Stomach (tissue), 9 donors: Measurements from ENCODE around the gene BCL11B. TPM values are rescaled to one million over a fixed set of nuclear protein-coding genes. Genes with fewer than 3 reads are reported as not detected.

Experiments used
- DNase-seq, 2 donors: peaks; one replicate each; pipeline versions ENCODE4 v3.0.0 to v3.0.0-alpha.2; 2013 to 2019
- H3K27ac ChIP-seq, 5 donors: fragments of 200-600 bp in 4 of 5; sonication (generic) in 4 of 5; one replicate each; pipeline ENCODE4 v1.5.1; 2013 to 2019; ENCODE audit warnings: mild to moderate bottlenecking in 1 of 5, moderate library complexity in 1 of 5
- H3K27me3 ChIP-seq, 3 donors: fragments of 200-600 bp; sonication (generic); one replicate each; pipeline ENCODE4 v1.5.1; 2017 to 2019; ENCODE audit warnings: mixed run types in 1 of 3
- H3K36me3 ChIP-seq, 4 donors: fragments of 200-600 bp; sonication (generic); 1 replicate in 3 of 4; 2 replicates in 1 of 4; pipeline ENCODE4 v1.5.1; 2016 to 2019
- H3K4me1 ChIP-seq, 4 donors: fragments of 200-600 bp; sonication (generic); one replicate each; pipeline ENCODE4 v1.5.1; 2016 to 2019
- H3K4me3 ChIP-seq, 4 donors: fragments of 200-600 bp; sonication (generic) in 3 of 4; one replicate each; pipeline ENCODE4 v1.5.1; 2016 to 2019; ENCODE audit warnings: mild to moderate bottlenecking in 1 of 4
- H3K9me3 ChIP-seq, 4 donors: fragments of 200-600 bp; sonication (generic); one replicate each; pipeline ENCODE4 v1.5.1; 2016 to 2019
- CTCF ChIP-seq, 7 experiments: fragments of 450-650 bp in 4 of 7; fragments of 200-600 bp in 3 of 7; sonication (generic) in 3 of 7; IDR thresholded peaks; one replicate each; pipeline ENCODE4 v1.5.1; 2016 to 2019; ENCODE audit warnings: antibody characterized with exemption in 7 of 7, control low read depth in 2 of 7, mild to moderate bottlenecking in 1 of 7
- EP300 ChIP-seq: sonication (generic); formaldehyde crosslinking; IDR thresholded peaks from one replicate; pipeline ENCODE4 v1.6.1; 2017; ENCODE audit warnings: antibody characterized with exemption
- POLR2A ChIP-seq, 4 donors: fragments of 450-650 bp; IDR thresholded peaks; one replicate each; pipeline ENCODE4 v1.6.1; 2016; ENCODE audit warnings: antibody characterized with exemption in 4 of 4, control low read depth in 2 of 4, mild to moderate bottlenecking in 1 of 4, moderate library complexity in 1 of 4
- POLR2AphosphoS5 ChIP-seq, 3 donors: sonication (generic); formaldehyde crosslinking; IDR thresholded peaks; one replicate each; pipeline ENCODE4 v1.6.1; 2016; ENCODE audit warnings: antibody characterized with exemption in 3 of 3
- WGBS, 5 donors: extraction: QIAGEN DNeasy Blood & Tissue Kit in 3 of 5; methylation state at CpG; one replicate each; pipeline versions ENCODE4 v1.1.5 to v1.1.7; 2013 to 2018; 5-methylcytosine and 5-hydroxymethylcytosine counted together
- intact Hi-C: fragments of 100-400 bp; cut with DNase I; formaldehyde crosslinking; loops from one replicate; pipeline ENCODE4 v1.15.1; 2023; ENCODE audit warnings: low total_unique reads
- polyA plus RNA-seq, 3 donors: library from polyadenylated mRNA; stranded (reverse); fragments of 200-250 nt; gene quantifications; one replicate each; pipeline ENCODE4 v1.2.3, GENCODE V29; 2013
- total RNA-seq, 5 donors: library from RNA; depleted of rRNA; stranded (reverse); fragments of >200 nt; gene quantifications; one replicate each; pipeline versions ENCODE4 v1.1.0 to v1.2.3, GENCODE V29; 2014 to 2016
- donor health status: healthy with polysubstance abuse.
- donor health status: Bipolar disorder and iron deficiency.
- donor health status: healthy.

BCL11B gene
- total and polyA plus RNA-seq, 8 donors, result 0.15 to 9.6 (median 1.3) TPM; not detected in 1

DNA sequence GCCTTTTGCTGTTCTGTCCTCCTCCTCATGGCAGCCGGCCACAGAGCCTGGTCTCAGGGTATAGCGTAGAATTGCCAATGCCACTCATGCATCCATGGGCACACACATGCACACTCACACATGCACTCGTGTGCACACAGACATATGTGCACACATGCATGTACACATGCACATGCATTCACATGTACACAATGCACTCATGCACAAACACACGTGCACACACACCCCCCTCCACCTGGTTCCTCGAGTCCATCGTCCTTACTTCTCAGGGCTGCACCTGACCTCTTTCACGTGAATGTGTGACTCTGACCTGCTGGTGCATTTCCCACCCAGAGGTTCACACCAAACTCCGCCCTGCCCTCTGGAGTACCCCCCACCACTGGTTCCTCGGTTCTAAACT lies 60.6 kb downstream of the BCL11B start:
- no peaks in the 10 kb centered on the region for H3K9me3 ChIP-seq
- peaks cover 0 to 17% (median 0%) of the 10 kb centered on the region in 3 donors for H3K27me3 ChIP-seq
- no peak overlapping the region for H3K4me3 ChIP-seq
- H3K27ac ChIP-seq, result no peak overlapping the region
- WGBS, 5 donors, result 70 to 81% (median 74%) methylated on average over 6 to 9 of the region's 9 CpGs
- no peaks in the 10 kb centered on the region for H3K36me3 ChIP-seq
- intact Hi-C loops, result no loop called here
- no peak for TF ChIP-seq EP300
- no peak for TF ChIP-seq CTCF (IDR thresholded peaks at IDR 0.05)
- TF ChIP-seq POLR2A (IDR thresholded peaks at IDR 0.05), result no peak
- TF ChIP-seq POLR2AphosphoS5 (IDR thresholded peaks at IDR 0.05), result no peak
- no peak for DNase-seq
- peaks cover 0 to 22% (median 8%) of the 10 kb centered on the region in 4 donors for H3K4me1 ChIP-seq

- intact Hi-C loops, result no loop called here
- 62 to 73% (median 69%) methylated on average over 7 to 8 of the region's 8 CpGs for WGBS, 5 donors
- Histone ChIP-seq H3K9me3 (no peaks in the 10 kb centered on the region), H3K36me3 (no peaks in the 10 kb centered on the region), H3K4me1 (peaks cover 0 to 12% (median 4%) of the 10 kb centered on the region in 4 donors), H3K27me3 (peaks cover 0 to 17% (median 0%) of the 10 kb centered on the region in 3 donors), H3K4me3 (no peak overlapping the region), H3K27ac (no peak overlapping the region)
- TF ChIP-seq EP300, result no peak
- TF ChIP-seq POLR2AphosphoS5 (IDR thresholded peaks at IDR 0.05), result no peak
- no peak for TF ChIP-seq CTCF (IDR thresholded peaks at IDR 0.05)
- no peak for TF ChIP-seq POLR2A (IDR thresholded peaks at IDR 0.05)
- DNase-seq, result no peak
Measured at GRCh38 chr14:99210333-99210732, 61.7 kb downstream of the BCL11B start.

DNA sequence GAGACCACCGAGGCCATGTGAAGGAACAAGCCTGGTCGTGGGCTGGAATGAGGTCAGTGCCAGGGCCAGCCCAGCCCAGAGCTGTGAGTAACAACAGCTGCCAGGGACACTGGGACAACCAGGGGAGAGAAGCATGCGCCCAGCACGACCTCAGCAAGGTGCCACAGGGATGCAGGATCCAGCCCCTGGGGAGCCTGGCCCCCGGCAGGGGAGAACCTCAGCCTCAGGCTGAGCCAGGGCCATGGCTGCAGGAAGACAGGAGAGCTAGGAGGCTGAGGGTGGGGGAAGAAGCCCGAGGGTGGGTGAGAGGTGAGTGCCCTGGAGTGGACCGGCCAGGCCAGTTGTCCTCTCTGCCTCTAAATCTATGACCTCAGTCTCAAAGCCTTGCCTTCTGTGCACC lies 62.6 kb downstream of the BCL11B start:
- Histone ChIP-seq H3K4me1 (peaks cover 0 to 5% (median 0%) of the 10 kb centered on the region in 4 donors), H3K9me3 (no peaks in the 10 kb centered on the region), H3K4me3 (no peak overlapping the region), H3K36me3 (no peaks in the 10 kb centered on the region), H3K27ac (no peak overlapping the region), H3K27me3 (peaks cover 0 to 13% (median 0%) of the 10 kb centered on the region in 3 donors)
- WGBS, 5 donors, result 73 to 80% (median 77%) methylated on average over 6 to 7 of the region's 7 CpGs
- DNase-seq, result no peak
- intact Hi-C loops, result no loop called here
- TF ChIP-seq POLR2AphosphoS5 (IDR thresholded peaks at IDR 0.05) (no peak), POLR2A (IDR thresholded peaks at IDR 0.05) (no peak)

GRCh38 chr14:99208318-99208717 lies 63.7 kb downstream of the BCL11B start:
- no peak for TF ChIP-seq CTCF (IDR thresholded peaks at IDR 0.05)
- no peak for TF ChIP-seq POLR2AphosphoS5 (IDR thresholded peaks at IDR 0.05)
- no peak for TF ChIP-seq EP300
- no peak for TF ChIP-seq POLR2A (IDR thresholded peaks at IDR 0.05)
- H3K36me3 ChIP-seq, result no peaks in the 10 kb centered on the region
- 65 to 77% (median 72%) methylated on average over 8 to 9 of the region's 9 CpGs for WGBS, 5 donors
- no peak overlapping the region for H3K27ac ChIP-seq
- peaks cover 0 to 6% (median 0%) of the 10 kb centered on the region in 3 donors for H3K27me3 ChIP-seq
- intact Hi-C loops, result no loop called here
- no peaks in the 10 kb centered on the region for H3K9me3 ChIP-seq
- H3K4me1 ChIP-seq, result peaks cover 0 to 5% (median 0%) of the 10 kb centered on the region in 4 donors
- DNase-seq, result no peak
- H3K4me3 ChIP-seq, result no peak overlapping the region

- no peak for TF ChIP-seq CTCF (IDR thresholded peaks at IDR 0.05)
- TF ChIP-seq EP300, result no peak
- TF ChIP-seq POLR2A (IDR thresholded peaks at IDR 0.05), result no peak
- TF ChIP-seq POLR2AphosphoS5 (IDR thresholded peaks at IDR 0.05), result no peak
- Histone ChIP-seq H3K27me3 (peaks cover 0 to 6% (median 0%) of the 10 kb centered on the region in 3 donors), H3K4me3 (no peak overlapping the region), H3K27ac (no peak overlapping the region), H3K9me3 (no peaks in the 10 kb centered on the region), H3K4me1 (peaks cover 0 to 5% (median 0%) of the 10 kb centered on the region in 4 donors), H3K36me3 (no peaks in the 10 kb centered on the region)
- intact Hi-C loops, result no loop called here
- 7 to 47% (median 25%) methylated on average over 1 to 4 of the region's 4 CpGs for WGBS, 5 donors
- no peak for DNase-seq
Measured at GRCh38 chr14:99207456-99207855, 64.5 kb downstream of the BCL11B start.
